AG09309 (cell line): ENCODE measurements around the gene MUC20.
"Not testable (repeated sequence)": the region's sequence is repeated elsewhere in the genome, so short reads cannot be mapped to it uniquely, and the experiment has no call there.

Experiments used
- DNase-seq: peaks from one replicate; pipeline ENCODE4 v3.0.0-alpha.2; 2010; ENCODE audit warnings: low read depth
- H3K4me3 ChIP-seq: 2 replicates; pipeline ENCODE4 v1.5.1; 2011; ENCODE audit warnings: mild to moderate bottlenecking, low read depth, low read length, moderate library complexity; ENCODE audit not compliant: control insufficient read depth
- CTCF ChIP-seq: IDR thresholded peaks from 2 replicates; pipeline ENCODE4 v1.5.1; 2011; ENCODE audit warnings: mild to moderate bottlenecking, low read depth, low read length, inconsistent platforms; ENCODE audit not compliant: insufficient read depth, control insufficient read depth; ENCODE audit errors: missing control alignments

MUC20 gene

GRCh38 chr3:195709676-195710085 is 11.1 kb upstream of the MUC20 start:
- DNase-seq, result no peak
- no peak overlapping the region for H3K4me3 ChIP-seq
- TF ChIP-seq CTCF, result no peak

GRCh38 chr3:195710126-195710905 is 10.5 kb upstream of the MUC20 start:
- not testable (repeated sequence) for DNase-seq, H3K4me3 ChIP-seq

GRCh38 chr3:195711091-195711812 is 9.5 kb upstream of the MUC20 start:
- not testable (repeated sequence) for DNase-seq, H3K4me3 ChIP-seq

GRCh38 chr3:195711813-195712534 is 8.8 kb upstream of the MUC20 start:
- no peak for DNase-seq
- H3K4me3 ChIP-seq, result no peak overlapping the region
- no peak for TF ChIP-seq CTCF

- not testable (repeated sequence) for H3K4me3 ChIP-seq, DNase-seq
Observed at GRCh38 chr3:195712535-195712910, 8.3 kb upstream of the MUC20 start.

GRCh38 chr3:195713150-195713549 is 7.6 kb upstream of the MUC20 start:
- not testable (repeated sequence) for DNase-seq, H3K4me3 ChIP-seq

GRCh38 chr3:195714380-195715011 is 6.3 kb upstream of the MUC20 start:
- DNase-seq, result no peak
- H3K4me3 ChIP-seq, result no peak overlapping the region
- TF ChIP-seq CTCF, result no peak

GRCh38 chr3:195715134-195715533 is 5.6 kb upstream of the MUC20 start:
- TF ChIP-seq CTCF, result no peak

More at GRCh38 chr3:195715134-195715533, 5.6 kb upstream of the MUC20 start:
- no peak for DNase-seq
- no peak overlapping the region for H3K4me3 ChIP-seq
